Measurements from ENCODE around the gene VAPA.

Gene VAPA

DNA sequence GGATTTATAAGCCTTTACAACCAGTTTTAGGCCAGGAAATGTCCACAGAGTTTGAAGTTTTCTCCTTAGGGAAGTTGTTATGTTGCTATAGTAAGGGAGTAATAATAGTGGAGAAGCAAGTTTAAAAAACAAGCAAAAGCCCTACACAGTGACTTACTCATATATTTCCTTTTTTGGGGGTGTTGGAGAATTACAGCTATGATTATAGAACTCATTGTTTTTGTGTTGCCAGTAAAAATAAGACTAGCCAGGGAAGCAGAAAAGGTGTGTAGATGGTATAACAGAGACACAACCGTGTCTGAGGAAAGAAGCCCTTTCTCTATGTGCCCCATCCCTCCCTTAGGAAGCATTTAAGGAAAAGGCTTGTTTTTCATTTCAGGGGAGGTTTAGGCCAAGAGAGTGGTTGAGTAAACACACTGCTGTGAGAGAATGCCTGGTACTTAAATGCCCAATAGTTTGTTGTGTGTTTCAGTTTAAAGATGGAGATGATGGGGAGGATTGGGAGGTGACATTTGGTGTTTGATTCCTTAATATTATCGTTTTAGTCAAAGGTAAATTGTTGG is 2.3 kb downstream of the VAPA start:
- no peak for FAIRE-seq

DNA sequence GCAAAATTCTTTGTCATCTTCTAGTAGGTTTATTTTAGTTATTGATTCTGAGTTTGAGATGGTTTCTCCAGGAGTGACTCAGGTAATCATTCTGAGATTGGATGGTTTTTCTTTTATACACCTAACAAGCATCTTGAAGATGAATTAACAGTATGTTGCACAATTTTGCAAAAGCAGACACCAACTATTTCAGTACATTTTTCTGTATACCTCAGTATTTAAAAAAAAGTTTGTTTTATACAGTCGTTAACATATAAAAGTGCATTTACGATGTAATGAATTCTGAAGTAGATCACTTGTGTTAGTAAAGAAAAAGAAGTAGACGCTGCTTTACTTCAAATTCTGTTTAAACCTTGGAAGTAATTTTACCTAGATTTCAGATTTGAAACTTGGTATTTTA is 3.0 kb downstream of the VAPA start:
- no peak for FAIRE-seq

DNA sequence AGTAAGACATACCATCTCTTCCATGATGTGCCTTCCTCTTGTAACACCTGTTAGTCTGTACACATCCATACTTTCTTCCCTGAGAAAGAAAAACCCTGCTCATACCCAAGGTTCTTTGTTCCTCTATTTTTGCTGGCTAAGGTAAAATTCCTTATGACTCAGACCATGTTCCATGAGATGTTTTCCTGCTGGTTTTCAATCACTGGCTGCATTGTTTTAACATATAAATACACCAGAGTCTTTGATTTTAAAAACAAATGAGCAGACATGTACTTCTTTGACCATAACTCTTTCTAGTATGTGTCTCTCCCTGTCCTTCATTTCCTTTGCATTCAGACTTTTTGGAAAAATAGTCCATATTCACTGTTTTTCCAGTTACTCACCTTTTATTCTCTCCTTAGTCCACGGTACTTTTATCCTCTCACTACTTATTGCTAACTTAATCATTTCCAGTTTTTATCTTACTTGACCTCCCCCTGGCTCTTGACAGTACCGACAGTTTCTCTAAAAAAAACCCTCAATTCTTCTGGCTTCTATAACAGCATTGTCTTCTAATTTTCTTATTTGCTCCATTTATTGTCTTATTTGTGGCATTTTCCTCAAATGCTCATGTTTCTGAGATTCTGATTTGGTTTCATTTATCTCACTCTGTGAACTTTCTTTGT is 4.3 kb downstream of the VAPA start:
- no peak for FAIRE-seq

DNA sequence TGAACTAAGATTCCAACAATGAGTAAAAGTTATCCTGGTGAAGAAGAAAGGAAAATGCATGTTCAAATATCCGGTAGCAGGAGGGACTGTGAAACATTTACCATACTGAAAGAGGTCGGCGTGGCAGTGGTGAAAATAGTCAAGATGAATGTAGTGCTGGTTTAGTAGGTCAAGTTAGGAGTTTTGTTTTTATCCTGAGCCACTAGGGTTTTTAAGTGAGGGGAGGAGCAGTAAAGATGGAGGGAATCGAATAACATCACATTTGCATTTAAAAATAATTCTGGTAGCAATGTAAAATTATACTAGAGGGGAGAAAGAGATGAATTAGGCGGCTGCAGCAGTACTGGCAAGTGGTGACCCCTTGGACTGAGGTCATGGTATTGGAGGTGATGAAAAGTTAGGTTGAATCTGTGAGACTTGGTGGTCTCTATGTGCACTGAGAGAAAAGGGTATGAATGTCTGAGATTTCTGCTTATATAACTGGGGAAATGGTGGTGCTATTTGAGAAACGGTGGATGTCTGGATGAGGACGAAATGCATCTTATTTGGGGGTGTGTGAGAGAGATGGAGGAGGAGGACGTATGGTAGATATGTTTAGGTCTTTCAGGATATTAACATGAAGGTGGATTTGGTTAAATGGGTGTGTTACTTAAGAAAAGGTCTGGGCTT is 5.9 kb downstream of the VAPA start:
- FAIRE-seq: no peak

DNA sequence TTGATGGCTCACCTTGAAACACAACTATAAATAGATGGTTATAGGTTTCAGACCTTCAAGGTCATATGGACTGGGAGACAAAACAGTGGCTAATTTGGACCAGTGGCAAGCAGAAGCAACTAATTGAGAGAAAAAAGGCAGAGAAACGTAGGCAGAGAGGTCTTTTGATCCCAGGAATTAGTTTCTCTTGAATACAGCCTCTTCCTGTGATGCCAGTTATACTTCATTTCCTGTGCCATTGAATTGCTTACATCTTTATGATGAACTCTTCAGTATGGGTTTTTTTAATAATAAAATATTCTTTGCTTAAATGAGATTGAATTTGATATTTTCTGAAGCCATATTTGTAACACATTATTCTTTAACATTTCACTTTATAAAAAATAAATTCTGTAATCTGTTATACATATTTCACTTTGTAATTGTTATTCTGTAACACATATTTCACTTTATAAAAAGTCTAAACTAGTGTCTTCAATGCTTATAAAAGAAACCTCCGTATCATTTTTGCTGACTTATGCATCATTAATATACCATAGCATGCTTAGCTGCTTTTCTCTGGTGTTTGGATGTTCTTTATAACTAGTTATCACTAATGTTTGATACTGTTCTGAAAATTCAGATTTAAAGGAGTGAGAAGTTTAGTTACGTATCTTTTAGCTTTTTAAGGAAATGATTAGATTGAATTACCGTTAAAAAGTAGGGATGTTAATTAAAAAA is 8.9 kb downstream of the VAPA start:
- FAIRE-seq: no peak

DNA sequence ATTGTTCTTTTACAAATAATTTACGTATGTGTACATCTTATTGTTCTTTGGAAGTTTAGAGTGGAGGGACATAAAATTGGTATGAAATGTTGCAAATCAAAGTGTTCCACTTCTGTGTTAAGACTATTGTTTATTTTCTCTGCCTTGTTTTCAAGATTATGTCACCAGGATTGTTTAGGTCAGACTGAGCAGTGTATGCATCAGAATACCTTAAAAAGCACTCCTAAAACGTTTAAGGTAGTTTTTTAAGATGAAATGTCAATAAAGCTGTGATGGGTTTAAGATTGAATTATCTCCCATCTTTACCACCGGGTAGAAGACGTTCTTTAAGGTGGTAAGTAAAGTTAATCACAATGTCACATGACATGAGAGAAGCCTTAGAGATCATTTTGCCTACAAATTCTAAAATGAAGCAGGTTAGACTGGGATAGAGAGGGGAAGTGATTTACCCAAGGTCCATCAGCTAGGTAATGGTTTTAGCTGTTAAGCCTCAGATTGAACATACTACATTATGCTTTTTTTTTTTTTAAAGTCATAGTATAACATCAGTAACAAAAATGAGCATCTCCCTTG is 10.6 kb downstream of the VAPA start:
- FAIRE-seq: no peak

DNA sequence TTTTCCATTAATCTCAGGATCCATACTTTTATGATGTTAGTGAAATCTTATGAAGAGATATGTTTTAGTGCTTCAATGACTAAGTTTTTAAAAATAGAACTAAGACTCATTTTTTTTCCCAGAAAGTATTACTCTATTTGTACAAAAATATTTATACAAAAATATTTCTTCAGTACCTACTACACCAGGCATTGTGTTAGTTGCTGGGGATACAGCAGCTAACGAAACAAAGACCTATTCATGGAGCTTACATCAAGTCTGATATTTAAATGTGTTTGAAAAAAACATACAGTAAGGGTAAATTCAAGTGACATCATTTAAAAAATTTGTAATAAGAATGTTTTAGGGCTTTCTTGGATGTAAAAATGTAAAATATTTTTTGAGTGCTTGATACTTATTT is 11.6 kb downstream of the VAPA start:
- no peak for FAIRE-seq

DNA sequence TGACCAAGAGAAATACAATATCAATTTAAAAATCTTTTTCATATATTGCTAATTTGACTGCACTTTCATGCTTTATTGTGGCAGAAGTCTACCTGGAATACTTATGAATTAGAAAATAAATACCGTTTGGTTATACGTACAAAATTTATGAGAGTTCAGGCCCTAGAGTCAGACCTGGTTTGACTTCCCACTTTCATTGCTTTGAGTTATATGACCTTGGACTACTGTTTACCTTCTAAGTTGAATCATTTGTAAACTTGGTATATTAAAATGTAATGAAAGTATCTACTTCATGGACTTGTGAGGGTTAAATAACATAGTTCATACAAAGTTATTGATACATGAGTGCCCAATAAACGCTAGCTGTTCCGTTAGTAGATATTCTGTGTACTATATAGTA is 12.0 kb downstream of the VAPA start:
- no peak for FAIRE-seq

DNA sequence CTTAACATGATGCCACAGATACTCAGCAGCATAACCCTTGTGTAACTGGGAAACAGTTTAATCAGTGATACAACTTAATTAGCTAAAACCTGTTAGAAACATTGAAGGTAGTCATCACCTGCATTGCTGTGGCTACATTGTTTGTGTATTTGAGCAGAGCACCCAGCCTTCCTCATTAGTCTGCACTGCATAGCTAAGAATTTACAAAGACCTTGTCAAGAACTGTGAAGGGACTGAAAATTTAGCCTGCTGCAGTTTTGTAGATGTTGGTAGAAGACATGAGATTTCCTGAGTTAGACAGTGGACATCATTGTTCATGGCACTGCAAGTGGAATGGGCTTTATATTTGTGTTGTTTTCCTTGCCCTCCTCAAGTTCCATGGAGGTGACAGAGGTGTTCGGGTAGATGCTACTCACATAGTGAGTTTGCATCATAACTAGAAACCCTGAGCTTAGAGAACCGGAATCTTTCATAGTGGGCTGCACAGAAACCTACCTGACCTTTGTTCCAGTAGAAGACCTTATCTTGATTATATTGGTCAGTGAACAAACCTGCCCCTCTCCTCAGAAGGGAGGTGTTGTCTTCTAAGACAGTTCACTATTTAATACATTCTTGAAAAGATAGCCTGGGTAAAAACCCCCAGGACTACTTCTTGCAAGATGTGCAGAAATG is 12.5 kb downstream of the VAPA start:
- FAIRE-seq: no peak

DNA sequence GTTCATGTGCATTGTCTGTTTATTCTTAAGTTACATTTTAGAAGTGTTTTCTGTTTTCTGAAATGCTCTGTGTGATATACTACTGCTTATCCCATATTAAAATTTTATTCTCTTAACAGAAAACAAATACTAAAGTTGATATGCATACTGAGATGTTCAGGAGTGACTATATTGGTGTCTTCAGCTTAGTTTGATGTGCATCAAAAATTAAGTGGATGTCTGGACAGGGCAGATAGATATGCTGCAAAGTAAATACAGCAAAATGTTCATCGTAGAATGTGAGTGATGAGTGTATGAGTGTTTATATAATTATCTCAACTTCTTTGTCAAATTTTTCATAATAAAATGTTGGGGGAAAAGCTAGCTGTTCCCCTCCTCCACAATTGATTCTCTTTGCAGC is 13.2 kb downstream of the VAPA start:
- no peak for FAIRE-seq

DNA sequence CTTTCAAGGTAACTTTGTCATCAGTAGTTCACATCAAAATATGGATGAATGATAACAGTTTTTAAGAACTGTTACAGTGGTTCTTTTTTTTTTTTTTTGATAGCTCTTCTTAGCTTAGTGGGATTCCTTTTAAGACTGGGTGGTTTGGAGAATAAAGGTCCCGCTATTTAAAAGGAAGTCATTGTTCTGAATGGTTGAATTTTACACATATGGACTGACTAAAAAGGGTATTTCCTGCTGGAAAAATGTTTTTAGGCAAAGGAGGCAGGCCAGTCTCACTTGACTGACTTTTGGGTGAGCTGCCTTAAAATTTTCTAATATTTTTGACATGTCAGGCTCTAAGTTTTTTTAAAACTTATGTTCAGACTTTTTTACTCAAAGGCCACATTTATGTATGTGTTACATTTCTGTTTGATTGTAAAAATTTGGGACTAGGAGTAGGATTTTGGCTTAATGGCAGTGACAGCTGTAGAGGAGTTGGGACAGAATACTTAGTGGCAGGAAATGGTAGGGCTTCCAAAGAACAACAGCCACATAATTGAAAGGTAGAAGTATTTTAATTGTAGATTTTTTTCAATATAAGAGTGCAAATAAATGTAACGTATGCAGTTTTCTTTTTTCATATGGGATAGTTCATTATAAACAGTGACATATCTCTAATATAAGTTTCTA is 13.7 kb downstream of the VAPA start:
- no peak for FAIRE-seq

DNA sequence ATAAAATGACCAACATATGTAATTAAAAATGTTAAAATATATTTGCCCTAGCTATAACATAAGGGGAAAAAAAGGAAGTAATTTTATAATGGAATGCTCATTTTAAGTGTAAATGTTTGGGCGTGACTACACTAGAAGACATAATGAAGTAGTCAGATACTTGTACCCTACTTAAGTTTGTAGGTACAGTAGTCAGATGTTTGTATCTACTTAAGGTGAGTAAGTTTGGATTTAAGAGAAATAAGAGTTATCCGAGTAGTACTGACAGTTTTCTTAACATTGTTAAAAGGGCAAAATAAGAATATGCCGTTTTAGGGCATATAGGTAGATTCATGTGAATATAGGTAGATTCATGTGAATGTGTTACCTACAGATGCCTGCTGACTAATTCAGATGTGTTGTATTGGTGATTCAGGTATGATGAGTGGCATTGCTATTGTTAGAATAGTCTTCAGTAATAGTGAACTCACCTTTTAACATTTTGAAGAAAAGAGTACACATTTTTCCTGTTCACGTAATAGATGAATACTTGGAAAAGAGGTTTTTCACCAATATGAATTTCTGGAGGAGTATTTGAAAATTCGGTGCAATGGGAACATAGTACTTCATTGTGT is 14.9 kb downstream of the VAPA start:
- no peak for FAIRE-seq

DNA sequence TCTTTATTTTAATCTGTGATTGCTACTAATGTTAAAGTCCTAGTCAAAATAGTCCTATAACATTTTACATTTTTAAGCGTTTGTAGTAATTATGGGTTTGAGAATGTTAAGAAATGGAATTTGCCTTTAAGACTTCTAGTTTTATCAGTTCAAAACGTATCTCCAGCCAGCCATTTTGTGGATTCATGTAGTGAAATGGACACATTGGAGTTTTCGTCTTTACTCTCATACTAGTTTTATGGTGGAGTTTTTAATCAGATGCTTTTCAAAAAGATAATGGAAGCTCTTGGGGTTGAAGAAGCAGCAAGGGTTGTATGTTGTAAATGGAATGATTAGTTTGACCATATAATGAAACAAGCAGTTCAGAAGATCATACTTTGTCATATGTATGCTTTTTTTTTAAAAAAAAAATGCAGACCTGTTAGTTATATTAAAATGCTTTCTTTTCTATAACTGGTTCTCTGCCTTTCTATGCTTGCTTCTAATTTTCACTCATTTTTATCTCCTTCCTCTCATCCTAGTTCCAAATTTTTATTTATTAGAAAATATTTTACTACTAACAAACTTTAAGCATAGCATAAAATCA is 16.6 kb downstream of the VAPA start:
- no peak for FAIRE-seq

DNA sequence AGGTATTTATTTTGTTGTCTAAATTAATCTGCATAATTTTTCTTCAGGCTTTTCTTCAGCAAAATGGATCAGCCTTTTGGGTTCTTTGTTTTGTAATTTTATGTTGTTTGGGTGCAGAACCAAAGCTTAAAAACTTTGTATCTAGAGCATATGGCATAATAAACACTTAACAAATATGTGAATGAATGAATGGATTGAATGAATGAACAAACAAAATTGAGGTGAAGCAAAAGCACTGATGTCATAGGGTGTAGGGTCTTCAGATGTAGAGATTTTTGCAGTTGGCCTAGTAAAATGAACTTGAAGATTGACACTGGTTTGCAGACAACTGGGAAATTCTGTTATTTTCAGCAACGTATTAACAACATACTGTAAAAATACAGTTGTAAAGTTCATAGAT is 17.3 kb downstream of the VAPA start:
- FAIRE-seq: no peak

DNA sequence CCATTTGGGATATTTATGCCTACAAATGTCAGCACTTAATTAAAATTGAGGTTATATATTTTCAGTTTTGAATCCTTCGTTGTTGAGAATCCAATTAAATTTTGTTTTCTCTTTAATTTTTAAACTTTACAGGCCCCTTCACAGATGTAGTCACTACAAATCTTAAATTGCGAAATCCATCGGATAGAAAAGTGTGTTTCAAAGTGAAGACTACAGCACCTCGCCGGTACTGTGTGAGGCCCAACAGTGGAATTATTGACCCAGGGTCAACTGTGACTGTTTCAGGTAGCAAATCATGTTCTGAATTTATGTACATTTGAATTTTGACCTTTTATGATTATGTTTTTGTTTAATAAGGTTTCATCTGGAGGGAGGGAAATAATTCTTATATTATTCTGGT is 17.9 kb downstream of the VAPA start:
- FAIRE-seq: no peak

DNA sequence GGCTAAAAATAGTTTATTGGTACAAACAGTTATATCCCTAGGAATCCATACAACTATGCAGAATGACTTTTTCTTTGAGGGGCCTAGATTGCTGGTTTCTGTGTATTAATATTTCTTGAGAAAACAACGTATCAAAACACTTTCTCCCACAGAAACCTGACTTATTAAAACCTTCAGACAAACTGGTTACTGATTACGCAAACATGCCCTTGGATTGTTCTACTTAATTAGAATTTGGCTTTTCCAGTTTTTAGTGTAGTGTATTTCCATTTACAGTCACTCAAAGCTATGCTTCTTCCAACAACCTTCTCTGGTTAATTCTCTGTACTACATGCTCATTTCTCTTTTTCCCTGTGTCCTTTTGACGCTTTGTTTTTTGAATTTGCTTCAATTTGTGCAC is 20.0 kb downstream of the VAPA start:
- no peak for FAIRE-seq

DNA sequence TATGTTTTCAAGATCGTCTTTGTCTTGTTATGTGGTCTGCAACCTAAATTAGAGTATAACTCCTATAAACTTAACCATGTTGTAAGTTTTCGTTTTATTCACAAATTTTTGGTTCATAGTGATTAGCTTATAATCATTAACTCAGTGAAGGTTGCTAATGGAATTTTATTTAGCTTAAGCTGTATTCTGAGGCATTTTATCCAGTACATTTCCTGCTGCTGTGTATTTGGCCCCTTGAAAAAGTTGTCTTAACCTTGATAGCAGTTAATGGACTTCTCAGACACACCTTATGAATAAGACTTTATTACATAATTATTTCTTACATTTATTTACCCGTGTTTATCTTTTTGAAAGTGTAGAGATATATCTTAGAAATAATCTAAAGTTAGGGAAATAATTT is 20.5 kb downstream of the VAPA start:
- no peak for FAIRE-seq

DNA sequence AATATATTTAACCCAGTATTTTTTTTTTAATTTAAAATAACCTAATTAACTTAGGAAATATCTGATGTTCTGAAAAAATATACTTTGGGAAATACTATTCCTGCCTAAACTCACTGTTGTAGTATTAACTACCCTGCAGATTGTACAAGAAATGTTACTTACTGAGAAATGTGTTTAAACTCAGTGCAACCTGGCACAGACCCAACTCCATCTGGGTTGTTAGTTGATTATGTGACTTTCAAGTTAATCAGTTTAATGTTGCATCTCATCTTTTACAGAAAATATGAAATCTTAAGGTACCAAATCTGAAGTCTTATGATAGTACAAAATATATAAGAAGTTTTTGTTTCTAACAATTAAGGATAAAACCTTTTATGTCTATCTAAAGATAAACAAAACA is 27.3 kb downstream of the VAPA start:
- FAIRE-seq: no peak

DNA sequence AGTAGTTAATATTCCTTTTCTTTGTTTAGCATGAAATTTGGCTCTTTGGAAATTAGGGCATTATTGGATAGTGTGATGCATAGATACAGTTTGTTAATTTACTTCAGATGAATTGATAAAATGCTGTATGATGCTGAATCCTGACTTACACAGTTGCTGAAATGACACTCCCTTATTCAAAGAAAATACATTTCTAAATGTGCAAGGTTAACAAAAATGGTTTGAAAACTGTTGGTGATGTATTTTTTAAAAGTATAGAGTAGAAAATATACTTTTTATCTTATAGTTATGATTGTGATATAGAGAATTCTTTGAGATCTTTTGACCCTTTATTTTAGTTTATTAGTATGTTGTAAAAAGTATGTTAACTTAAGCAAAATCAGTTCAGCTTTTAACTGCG is 27.8 kb downstream of the VAPA start:
- no peak for FAIRE-seq

DNA sequence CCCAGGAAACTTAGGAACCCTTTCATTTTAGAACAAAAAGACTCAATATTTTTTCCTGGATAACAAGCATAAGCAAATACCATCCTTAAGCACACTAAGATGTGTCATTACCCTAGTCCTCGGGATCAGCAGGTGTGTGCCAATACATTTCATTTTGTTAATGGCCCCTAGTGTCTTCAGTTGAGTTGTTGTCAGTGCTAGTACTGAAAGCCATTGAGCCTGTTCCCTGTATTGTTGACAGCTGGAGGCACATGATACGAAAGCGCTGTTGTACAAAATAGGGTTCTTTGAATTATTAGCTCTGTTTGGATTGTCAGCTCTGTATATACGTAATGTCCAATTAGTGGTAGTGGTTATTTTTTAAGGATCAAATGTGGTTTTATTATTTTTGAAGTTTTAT is 29.5 kb downstream of the VAPA start:
- peak; percentile 81 for FAIRE-seq

DNA sequence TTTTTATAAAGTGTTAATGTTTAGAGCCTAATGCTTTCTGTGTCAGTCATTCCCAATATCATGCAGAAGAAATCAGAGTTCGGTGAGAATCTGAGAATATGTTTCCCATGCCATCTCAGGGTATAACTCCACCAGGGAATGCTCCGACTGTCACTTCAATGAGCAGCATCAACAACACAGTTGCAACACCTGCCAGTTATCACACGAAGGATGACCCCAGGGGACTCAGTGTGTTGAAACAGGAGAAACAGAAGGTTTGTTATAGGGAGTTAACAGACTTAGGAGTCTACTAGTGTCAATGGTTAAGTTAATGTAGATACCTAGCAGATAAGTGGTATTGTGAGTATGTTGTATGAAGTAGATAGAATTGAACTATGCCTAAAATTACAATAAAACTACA is 31.0 kb downstream of the VAPA start:
- FAIRE-seq: no peak

DNA sequence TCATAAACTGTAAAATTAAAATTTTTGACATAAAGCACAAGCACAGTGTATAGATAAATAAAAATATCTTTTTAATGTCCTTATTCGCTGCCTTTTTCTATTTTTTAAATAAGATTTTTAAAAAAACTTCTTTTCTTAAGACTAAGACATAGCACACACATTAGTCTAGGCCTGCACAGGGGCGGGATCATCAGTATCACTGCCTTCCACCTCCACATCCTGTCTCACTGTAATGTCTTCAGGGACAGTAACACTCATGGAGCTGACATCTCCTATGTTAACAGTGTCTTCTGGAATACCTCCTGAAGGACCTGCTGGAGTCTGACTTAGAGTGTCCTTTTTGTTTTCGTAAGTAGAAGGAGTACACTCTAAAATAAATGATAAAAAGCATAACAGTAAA is 33.0 kb downstream of the VAPA start:
- no peak for FAIRE-seq
